Measurements from ENCODE around the gene ALK. TPM values are rescaled to one million over a fixed set of nuclear protein-coding genes. Genes with fewer than 3 reads are reported as not detected.

ALK gene
- total RNA-seq, 4 donors from 2014 or later = 0.88 to 1.3 (median 1.3) TPM; not detected in 1

- H3K27me3 ChIP-seq = no peaks in the 10 kb centered on the region
- H3K9me3 ChIP-seq = no peaks in the 10 kb centered on the region
- no peak overlapping the region for H3K27ac ChIP-seq
- H3K4me1 ChIP-seq = no peaks in the 10 kb centered on the region
- TF ChIP-seq POLR2A (IDR thresholded peaks at IDR 0.05) = no peak
- TF ChIP-seq CTCF (IDR thresholded peaks at IDR 0.05) = no peak
- H3K4me3 ChIP-seq = no peak overlapping the region
- peaks cover 0 to 2% (median 0%) of the 10 kb centered on the region in 3 donors for H3K36me3 ChIP-seq
- DNase-seq = no peak
Measured at GRCh38 chr2:29186817-29187216, 734.6 kb downstream of the ALK start.

- TF ChIP-seq CTCF (IDR thresholded peaks at IDR 0.05) = no peak
- H3K27ac ChIP-seq = no peak overlapping the region
Measured at GRCh38 chr2:29184531-29184930, 736.9 kb downstream of the ALK start.

DNA sequence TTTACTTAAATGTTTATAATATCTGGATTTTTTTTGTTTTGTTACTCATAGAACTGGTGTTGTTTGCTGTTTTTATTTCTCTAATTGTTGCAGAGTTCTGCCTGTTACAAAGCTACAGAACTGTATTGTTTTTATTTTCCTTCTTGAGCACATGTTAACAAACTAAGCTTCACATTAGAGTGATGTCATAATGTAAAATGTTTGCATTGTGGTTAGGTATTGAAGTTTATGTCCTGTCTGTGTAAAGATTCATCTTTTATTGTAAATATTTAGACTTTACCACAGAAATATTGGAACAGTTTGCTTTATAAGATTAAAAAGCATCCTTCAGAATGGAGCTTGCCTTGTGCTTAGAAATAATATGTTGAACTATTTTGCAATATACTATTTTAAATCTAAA is 738.5 kb downstream of the ALK start:
- Histone ChIP-seq H3K4me3 (no peak overlapping the region), H3K9me3 (no peaks in the 10 kb centered on the region), H3K36me3 (peaks cover 0 to 7% (median 0%) of the 10 kb centered on the region in 3 donors), H3K27me3 (no peaks in the 10 kb centered on the region), H3K27ac (no peak overlapping the region), H3K4me1 (no peaks in the 10 kb centered on the region)
- DNase-seq = no peak
- TF ChIP-seq POLR2A (IDR thresholded peaks at IDR 0.05) = no peak
- no peak for TF ChIP-seq CTCF (IDR thresholded peaks at IDR 0.05)

More at GRCh38 chr2:29184531-29184930, 736.9 kb downstream of the ALK start:
- Histone ChIP-seq H3K4me3 (no peak overlapping the region), H3K36me3 (peaks cover 0 to 7% (median 0%) of the 10 kb centered on the region in 3 donors), H3K4me1 (no peaks in the 10 kb centered on the region), H3K27me3 (no peaks in the 10 kb centered on the region), H3K9me3 (no peaks in the 10 kb centered on the region)
- no peak for DNase-seq

DNA sequence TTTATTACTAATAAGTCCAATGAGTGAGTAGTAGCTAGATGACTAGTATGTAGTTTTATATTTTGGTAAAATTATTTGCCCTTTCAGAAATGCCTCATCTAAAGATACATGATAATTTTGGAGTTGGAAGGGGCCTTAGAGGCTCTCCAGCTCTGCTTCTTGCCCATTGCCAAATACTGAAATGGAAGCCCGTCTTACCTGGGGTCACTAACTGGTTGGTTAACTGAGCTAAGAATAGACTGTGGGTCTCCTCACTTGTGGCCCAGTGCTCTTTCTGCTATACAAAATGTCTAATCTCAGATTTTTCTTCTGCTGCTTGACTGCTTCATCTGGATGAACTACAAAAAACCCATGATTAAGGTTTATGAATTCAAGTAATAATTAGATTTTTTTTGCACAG is 739.1 kb downstream of the ALK start:
- H3K36me3 ChIP-seq = peaks cover 0 to 6% (median 0%) of the 10 kb centered on the region in 3 donors
- no peak for TF ChIP-seq CTCF (IDR thresholded peaks at IDR 0.05)
- TF ChIP-seq POLR2A (IDR thresholded peaks at IDR 0.05) = no peak
- no peaks in the 10 kb centered on the region for H3K4me1 ChIP-seq
- DNase-seq = no peak
- H3K9me3 ChIP-seq = no peaks in the 10 kb centered on the region
- no peak overlapping the region for H3K4me3 ChIP-seq
- no peaks in the 10 kb centered on the region for H3K27me3 ChIP-seq
- H3K27ac ChIP-seq = no peak overlapping the region

DNA sequence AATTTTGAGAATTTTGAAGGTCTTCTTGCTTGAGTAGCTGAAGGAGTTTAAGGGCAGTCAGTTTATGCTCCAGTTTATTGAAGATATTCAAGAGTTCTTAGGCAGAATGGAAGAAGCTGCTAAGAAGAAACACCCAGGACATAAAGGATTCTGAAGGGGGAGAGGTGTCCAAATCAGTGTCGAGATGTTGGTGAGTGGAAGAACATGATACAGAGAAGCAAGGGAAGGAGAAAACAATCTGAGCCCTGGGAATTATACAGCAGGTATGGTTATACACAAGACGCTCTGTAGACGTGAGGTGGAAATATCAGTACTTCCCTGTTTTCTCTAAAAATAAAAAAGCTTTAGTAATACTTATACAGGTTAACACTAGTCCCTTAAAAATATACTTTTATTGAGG is 746.0 kb downstream of the ALK start:
- peaks cover 0 to 16% (median 0%) of the 10 kb centered on the region in 3 donors for H3K36me3 ChIP-seq
- no peaks in the 10 kb centered on the region for H3K4me1 ChIP-seq
- no peak overlapping the region for H3K27ac ChIP-seq
- H3K27me3 ChIP-seq = no peaks in the 10 kb centered on the region
- no peaks in the 10 kb centered on the region for H3K9me3 ChIP-seq
- no peak for TF ChIP-seq CTCF (IDR thresholded peaks at IDR 0.05)
- no peak for DNase-seq
- no peak overlapping the region for H3K4me3 ChIP-seq

DNA sequence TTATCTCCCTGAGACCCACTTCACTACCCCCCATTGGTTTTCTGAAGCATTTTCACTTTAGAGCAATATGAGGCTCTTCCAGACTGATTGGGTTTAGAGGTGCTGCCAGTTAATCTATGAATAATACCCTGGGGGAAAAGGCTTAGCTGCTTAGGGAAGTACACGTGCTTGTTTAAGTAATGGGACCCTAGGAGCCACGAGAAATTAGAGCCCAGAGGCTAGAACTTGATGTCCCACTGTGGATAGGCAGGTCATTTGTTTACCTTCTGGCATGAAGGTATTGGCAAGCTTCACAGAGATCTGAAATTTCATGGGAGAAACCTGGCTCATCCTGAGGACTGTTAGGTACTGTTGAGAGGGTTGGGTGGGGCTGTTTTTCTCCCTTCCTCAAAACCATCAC is 746.4 kb downstream of the ALK start:
- TF ChIP-seq POLR2A (IDR thresholded peaks at IDR 0.05) (no peak), CTCF (IDR thresholded peaks at IDR 0.05) (no peak)
- Histone ChIP-seq H3K27me3 (no peaks in the 10 kb centered on the region), H3K36me3 (peaks cover 0 to 16% (median 0%) of the 10 kb centered on the region in 3 donors), H3K9me3 (no peaks in the 10 kb centered on the region), H3K27ac (no peak overlapping the region), H3K4me1 (no peaks in the 10 kb centered on the region), H3K4me3 (no peak overlapping the region)
- DNase-seq = no peak

All from Peyer's patch (tissue), 4 donors.